Hair follicle dermal papilla cell (primary cell): ENCODE data around the gene MINDY4B. TPM values are rescaled to one million over a fixed set of nuclear protein-coding genes. Genes with fewer than 3 reads are reported as not detected.

Source experiments
- total RNA-seq: library from RNA; depleted of rRNA; stranded (reverse); fragments of >200 nt; gene quantifications from 2 replicates; pipeline ENCODE4 v1.2.3, GENCODE V29; 2012

MINDY4B gene
- total RNA-seq, result not detected in 2 replicates

GRCh38 chr3:150905339-150905738, at the start of gene MINDY4B:
Gene MINDY4B, minus strand, starts transcription at chr3:150905439. Its CDS starts 0 bp downstream, at chr3:150905439.

Other genes with a start within 250 kb of the MINDY4B start
- gene ERICH6, start 201.5 kb downstream of the MINDY4B start, total RNA-seq, result 0.32 and 0.49 TPM in 2 replicates
- 32.1 and 42.4 TPM in 2 replicates for gene SIAH2, start 142.3 kb downstream of the MINDY4B start, total RNA-seq
- 0.32 TPM in 1 of 2 replicates, not detected in the other for gene CLRN1, start 67.3 kb upstream of the MINDY4B start, total RNA-seq
- gene MED12L, start 180.2 kb upstream of the MINDY4B start, total RNA-seq, result 0.85 and 1.3 TPM in 2 replicates